Neural cell (in vitro differentiated cells): Measurements from ENCODE around the gene TMEM234.
A peak's percentile ranks its signal among the peaks of the same experiment; 100 is the strongest.

Source experiments
- EP300 ChIP-seq: fragments of 450-650 bp; conservative IDR thresholded peaks from 2 replicates; pipeline ENCODE4 v1.6.1; 2014; ENCODE audit warnings: antibody characterized with exemption, mild to moderate bottlenecking, moderate library complexity; ENCODE audit not compliant: poor library complexity, severe bottlenecking
- MXI1 ChIP-seq: fragments of 450-650 bp; conservative IDR thresholded peaks from 2 replicates; pipeline ENCODE4 v1.6.1; 2014; ENCODE audit warnings: antibody characterized with exemption, mild to moderate bottlenecking; ENCODE audit not compliant: poor library complexity, severe bottlenecking
- POLR2AphosphoS5 ChIP-seq: IDR thresholded peaks from 2 replicates; pipeline ENCODE4 v1.6.1; 2012
- RAD21 ChIP-seq: fragments of 450-650 bp; conservative IDR thresholded peaks from 2 replicates; pipeline ENCODE4 v1.6.1; 2014; ENCODE audit warnings: antibody characterized with exemption, mild to moderate bottlenecking, moderate library complexity
- TAF1 ChIP-seq: IDR thresholded peaks from 2 replicates; pipeline ENCODE4 v1.6.1; 2012; ENCODE audit warnings: low read depth
- TF ChIP-seq, protein P1 (sequence below): fragments of 450-650 bp; IDR thresholded peaks from 2 replicates; pipeline ENCODE4 v1.5.1; 2014; ENCODE audit warnings: antibody characterized with exemption, mild to moderate bottlenecking, moderate library complexity; ENCODE audit not compliant: poor library complexity, severe bottlenecking
- TF ChIP-seq, protein P2 (sequence below): IDR thresholded peaks from 2 replicates; pipeline ENCODE4 v1.6.1; 2012; ENCODE audit warnings: borderline replicate concordance

DNA sequence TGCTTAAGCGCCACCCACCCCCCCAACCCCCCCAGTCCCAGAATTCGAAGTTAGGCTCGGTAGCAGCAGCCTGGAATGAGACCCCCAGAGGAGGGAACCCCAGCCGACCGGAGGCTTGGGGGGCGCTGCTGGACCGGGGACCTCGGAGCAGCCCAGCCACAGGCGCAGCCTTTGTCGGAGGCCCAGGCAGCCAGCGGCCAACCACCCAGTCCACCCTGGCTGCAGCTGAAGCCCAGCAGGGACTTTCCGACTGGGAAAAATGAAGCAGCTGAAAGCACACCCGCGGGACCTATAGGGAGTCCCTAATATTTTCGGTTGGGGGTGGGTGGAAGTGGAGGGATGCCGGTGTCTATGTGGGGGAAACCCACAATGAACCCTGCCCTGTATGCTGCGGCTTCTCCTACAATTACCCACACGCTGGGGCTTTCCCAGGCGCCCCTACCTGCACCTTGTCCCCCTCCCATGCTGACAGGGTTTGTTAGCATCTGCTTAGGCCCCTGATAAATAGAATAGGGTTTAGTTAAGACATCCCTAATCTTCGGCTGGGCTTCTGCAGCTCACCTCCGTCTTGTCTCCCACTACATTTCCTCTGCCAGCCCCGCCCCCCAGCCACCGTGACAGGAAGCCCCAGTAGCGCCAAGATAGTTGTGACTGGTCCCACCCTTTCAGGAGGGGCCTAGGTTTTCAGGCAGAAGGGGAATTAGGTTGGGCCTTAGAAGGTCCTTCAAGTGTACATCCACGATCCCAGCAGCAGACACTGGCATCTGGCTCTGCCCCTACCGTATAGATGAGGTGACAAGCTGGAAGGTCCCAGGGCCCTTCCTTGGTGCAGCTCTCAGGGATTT lies 20.9 kb downstream of the TMEM234 start:
- TF ChIP-seq RAD21 (no peak), POLR2AphosphoS5 (no peak), EP300 (no peak), MXI1 (no peak), TAF1 (no peak)
- TF ChIP-seq, protein P1, sequence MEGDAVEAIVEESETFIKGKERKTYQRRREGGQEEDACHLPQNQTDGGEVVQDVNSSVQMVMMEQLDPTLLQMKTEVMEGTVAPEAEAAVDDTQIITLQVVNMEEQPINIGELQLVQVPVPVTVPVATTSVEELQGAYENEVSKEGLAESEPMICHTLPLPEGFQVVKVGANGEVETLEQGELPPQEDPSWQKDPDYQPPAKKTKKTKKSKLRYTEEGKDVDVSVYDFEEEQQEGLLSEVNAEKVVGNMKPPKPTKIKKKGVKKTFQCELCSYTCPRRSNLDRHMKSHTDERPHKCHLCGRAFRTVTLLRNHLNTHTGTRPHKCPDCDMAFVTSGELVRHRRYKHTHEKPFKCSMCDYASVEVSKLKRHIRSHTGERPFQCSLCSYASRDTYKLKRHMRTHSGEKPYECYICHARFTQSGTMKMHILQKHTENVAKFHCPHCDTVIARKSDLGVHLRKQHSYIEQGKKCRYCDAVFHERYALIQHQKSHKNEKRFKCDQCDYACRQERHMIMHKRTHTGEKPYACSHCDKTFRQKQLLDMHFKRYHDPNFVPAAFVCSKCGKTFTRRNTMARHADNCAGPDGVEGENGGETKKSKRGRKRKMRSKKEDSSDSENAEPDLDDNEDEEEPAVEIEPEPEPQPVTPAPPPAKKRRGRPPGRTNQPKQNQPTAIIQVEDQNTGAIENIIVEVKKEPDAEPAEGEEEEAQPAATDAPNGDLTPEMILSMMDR, result no peak
- TF ChIP-seq, protein P2, sequence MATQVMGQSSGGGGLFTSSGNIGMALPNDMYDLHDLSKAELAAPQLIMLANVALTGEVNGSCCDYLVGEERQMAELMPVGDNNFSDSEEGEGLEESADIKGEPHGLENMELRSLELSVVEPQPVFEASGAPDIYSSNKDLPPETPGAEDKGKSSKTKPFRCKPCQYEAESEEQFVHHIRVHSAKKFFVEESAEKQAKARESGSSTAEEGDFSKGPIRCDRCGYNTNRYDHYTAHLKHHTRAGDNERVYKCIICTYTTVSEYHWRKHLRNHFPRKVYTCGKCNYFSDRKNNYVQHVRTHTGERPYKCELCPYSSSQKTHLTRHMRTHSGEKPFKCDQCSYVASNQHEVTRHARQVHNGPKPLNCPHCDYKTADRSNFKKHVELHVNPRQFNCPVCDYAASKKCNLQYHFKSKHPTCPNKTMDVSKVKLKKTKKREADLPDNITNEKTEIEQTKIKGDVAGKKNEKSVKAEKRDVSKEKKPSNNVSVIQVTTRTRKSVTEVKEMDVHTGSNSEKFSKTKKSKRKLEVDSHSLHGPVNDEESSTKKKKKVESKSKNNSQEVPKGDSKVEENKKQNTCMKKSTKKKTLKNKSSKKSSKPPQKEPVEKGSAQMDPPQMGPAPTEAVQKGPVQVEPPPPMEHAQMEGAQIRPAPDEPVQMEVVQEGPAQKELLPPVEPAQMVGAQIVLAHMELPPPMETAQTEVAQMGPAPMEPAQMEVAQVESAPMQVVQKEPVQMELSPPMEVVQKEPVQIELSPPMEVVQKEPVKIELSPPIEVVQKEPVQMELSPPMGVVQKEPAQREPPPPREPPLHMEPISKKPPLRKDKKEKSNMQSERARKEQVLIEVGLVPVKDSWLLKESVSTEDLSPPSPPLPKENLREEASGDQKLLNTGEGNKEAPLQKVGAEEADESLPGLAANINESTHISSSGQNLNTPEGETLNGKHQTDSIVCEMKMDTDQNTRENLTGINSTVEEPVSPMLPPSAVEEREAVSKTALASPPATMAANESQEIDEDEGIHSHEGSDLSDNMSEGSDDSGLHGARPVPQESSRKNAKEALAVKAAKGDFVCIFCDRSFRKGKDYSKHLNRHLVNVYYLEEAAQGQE, result peak; percentile 32
